DND-41 (cell line): Measurements from ENCODE around the gene SLC37A2.

ENCODE experiments used
- ATAC-seq: fragments of 200-7000 bp; cut with Tn5 transposase; 3 replicates; pipeline ENCODE4 v1.9.1; 2021; ENCODE audit warnings: low read depth; ENCODE audit not compliant: insufficient read depth
- DNase-seq: peaks from one replicate; pipeline ENCODE4 v3.0.0-alpha.2; 2020
- H2AFZ ChIP-seq: 2 replicates; pipeline ENCODE4 v1.6.0; 2012; ENCODE audit warnings: low read depth, low read length
- H3K27ac ChIP-seq: 2 replicates; pipeline ENCODE4 v1.5.1; 2012; ENCODE audit warnings: low read length, inconsistent platforms
- H3K27me3 ChIP-seq: fragments of 200-600 bp; sonication (generic); 2 replicates; pipeline ENCODE4 v1.6.0; 2012; ENCODE audit warnings: low read length, mild to moderate bottlenecking, inconsistent platforms; ENCODE audit not compliant: insufficient read depth, poor library complexity
- H3K36me3 ChIP-seq: 2 replicates; pipeline ENCODE4 v1.5.1; 2012; ENCODE audit warnings: low read length, inconsistent platforms; ENCODE audit not compliant: insufficient read depth
- H3K4me1 ChIP-seq: 2 replicates; pipeline ENCODE4 v1.5.1; 2012; ENCODE audit warnings: mild to moderate bottlenecking, low read length; ENCODE audit not compliant: insufficient read depth
- H3K4me2 ChIP-seq: 2 replicates; pipeline ENCODE4 v1.6.0; 2012; ENCODE audit warnings: mild to moderate bottlenecking, moderate library complexity, low read length, inconsistent platforms; ENCODE audit not compliant: insufficient read depth
- H3K4me3 ChIP-seq, 2 experiments: fragments of 200-600 bp in 1 of 2; shearing (Covaris generic) in 1 of 2; 2 replicates each; pipeline ENCODE4 v1.5.1; 2012 to 2016; ENCODE audit warnings: inconsistent platforms in 2 of 2, low read length in 2 of 2, mild to moderate bottlenecking in 2 of 2, low read depth in 1 of 2, moderate library complexity in 1 of 2
- H3K79me2 ChIP-seq: 2 replicates; pipeline ENCODE4 v1.6.0; 2012; ENCODE audit warnings: low read length, inconsistent platforms; ENCODE audit not compliant: insufficient read depth
- H3K9ac ChIP-seq: 2 replicates; pipeline ENCODE4 v1.6.0; 2012; ENCODE audit warnings: low read depth, mild to moderate bottlenecking, inconsistent platforms, low read length, moderate library complexity
- H3K9me3 ChIP-seq: 2 replicates; pipeline ENCODE4 v1.5.1; 2012; ENCODE audit warnings: low read length, moderate library complexity, mild to moderate bottlenecking, inconsistent platforms; ENCODE audit not compliant: insufficient read depth, severe bottlenecking
- H4K20me1 ChIP-seq: 2 replicates; pipeline ENCODE4 v1.6.0; 2012; ENCODE audit warnings: low read length; ENCODE audit not compliant: insufficient read depth
- EZH2 ChIP-seq: IDR thresholded peaks from 3 replicates; pipeline ENCODE4 v1.6.1; 2012; ENCODE audit warnings: borderline replicate concordance, low read depth, mild to moderate bottlenecking, moderate library complexity, low read length, inconsistent platforms; ENCODE audit not compliant: severe bottlenecking
- TF ChIP-seq, protein P1 (sequence below): IDR thresholded peaks from 2 replicates; pipeline ENCODE4 v1.5.1; 2012; ENCODE audit warnings: borderline replicate concordance, low read length, moderate library complexity, mild to moderate bottlenecking; ENCODE audit not compliant: poor library complexity, severe bottlenecking; ENCODE audit errors: extremely low read depth

SLC37A2 gene

GRCh38 chr11:125124618-125124992 lies 61.5 kb downstream of the SLC37A2 start:
- no peak overlapping the region for H3K4me3 ChIP-seq
- no peaks in the 10 kb centered on the region for H3K79me2 ChIP-seq
- H3K36me3 ChIP-seq: no peaks in the 10 kb centered on the region
- no peak overlapping the region for H2AFZ ChIP-seq
- no peak for ATAC-seq
- H3K9ac ChIP-seq: no peak overlapping the region
- DNase-seq: no peak
- no peaks in the 10 kb centered on the region for H3K4me1 ChIP-seq
- H3K9me3 ChIP-seq: no peaks in the 10 kb centered on the region
- TF ChIP-seq, protein P1, sequence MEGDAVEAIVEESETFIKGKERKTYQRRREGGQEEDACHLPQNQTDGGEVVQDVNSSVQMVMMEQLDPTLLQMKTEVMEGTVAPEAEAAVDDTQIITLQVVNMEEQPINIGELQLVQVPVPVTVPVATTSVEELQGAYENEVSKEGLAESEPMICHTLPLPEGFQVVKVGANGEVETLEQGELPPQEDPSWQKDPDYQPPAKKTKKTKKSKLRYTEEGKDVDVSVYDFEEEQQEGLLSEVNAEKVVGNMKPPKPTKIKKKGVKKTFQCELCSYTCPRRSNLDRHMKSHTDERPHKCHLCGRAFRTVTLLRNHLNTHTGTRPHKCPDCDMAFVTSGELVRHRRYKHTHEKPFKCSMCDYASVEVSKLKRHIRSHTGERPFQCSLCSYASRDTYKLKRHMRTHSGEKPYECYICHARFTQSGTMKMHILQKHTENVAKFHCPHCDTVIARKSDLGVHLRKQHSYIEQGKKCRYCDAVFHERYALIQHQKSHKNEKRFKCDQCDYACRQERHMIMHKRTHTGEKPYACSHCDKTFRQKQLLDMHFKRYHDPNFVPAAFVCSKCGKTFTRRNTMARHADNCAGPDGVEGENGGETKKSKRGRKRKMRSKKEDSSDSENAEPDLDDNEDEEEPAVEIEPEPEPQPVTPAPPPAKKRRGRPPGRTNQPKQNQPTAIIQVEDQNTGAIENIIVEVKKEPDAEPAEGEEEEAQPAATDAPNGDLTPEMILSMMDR: no peak
- TF ChIP-seq EZH2: no peak
- H3K27me3 ChIP-seq: peaks cover 4% of the 10 kb centered on the region
- no peak overlapping the region for H3K4me2 ChIP-seq
- no peak overlapping the region for H3K27ac ChIP-seq
- H4K20me1 ChIP-seq: no peaks in the 10 kb centered on the region

GRCh38 chr11:125128450-125128849 lies 65.3 kb downstream of the SLC37A2 start:
- Histone ChIP-seq H3K27me3 (peaks cover 4% of the 10 kb centered on the region), H3K9me3 (no peaks in the 10 kb centered on the region)
- no peak for DNase-seq

DNA sequence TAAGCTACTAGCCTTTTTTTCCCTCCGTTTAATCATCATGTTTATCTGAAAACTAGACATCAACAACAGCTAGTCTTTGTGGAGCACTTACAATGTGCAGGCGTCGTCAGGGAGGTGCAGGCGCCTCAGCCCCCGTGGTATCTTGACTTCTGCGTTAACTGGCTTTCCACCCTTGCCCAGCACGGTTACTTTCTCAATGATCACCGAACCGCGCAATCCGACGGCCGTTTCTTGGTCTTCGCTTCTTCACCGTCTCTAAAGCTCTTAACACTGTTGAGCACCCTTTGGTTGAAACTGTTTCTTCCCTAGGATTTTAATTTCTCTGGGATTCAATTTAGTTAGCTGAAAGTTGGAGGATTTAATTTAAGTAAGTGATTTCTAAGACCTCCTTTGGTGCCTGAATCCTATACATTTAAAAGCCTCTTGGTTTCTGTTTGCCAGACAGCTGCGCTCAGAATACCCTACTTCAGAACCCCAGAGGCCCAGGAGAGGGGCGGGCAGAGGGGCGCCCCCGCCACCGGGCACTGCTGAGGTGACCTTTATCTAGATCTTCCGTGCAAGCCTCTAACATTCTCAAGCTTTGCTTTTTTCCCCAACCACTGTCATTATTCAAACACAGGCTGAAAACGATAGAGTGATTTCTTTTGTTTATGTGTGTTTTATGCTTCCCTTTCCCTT lies 66.3 kb downstream of the SLC37A2 start:
- no peak overlapping the region for H2AFZ ChIP-seq
- H3K79me2 ChIP-seq: no peaks in the 10 kb centered on the region
- no peak for DNase-seq
- no peak overlapping the region for H3K27ac ChIP-seq
- ATAC-seq: no peak
- no peak overlapping the region for H3K9ac ChIP-seq
- H3K9me3 ChIP-seq: no peaks in the 10 kb centered on the region
- H3K36me3 ChIP-seq: no peaks in the 10 kb centered on the region
- no peak overlapping the region for H3K4me2 ChIP-seq
- H3K27me3 ChIP-seq: peaks cover 12% of the 10 kb centered on the region
- H3K4me1 ChIP-seq: no peaks in the 10 kb centered on the region
- TF ChIP-seq, protein P1: no peak
- no peak for TF ChIP-seq EZH2
- no peak overlapping the region for H3K4me3 ChIP-seq
- no peaks in the 10 kb centered on the region for H4K20me1 ChIP-seq

More at GRCh38 chr11:125128450-125128849, 65.3 kb downstream of the SLC37A2 start:
- Histone ChIP-seq H4K20me1 (no peaks in the 10 kb centered on the region), H3K36me3 (no peaks in the 10 kb centered on the region), H3K4me3 (no peak overlapping the region), H2AFZ (no peak overlapping the region), H3K9ac (no peak overlapping the region), H3K27ac (no peak overlapping the region), H3K79me2 (no peaks in the 10 kb centered on the region), H3K4me2 (no peak overlapping the region), H3K4me1 (no peaks in the 10 kb centered on the region)
- ATAC-seq: no peak
- TF ChIP-seq EZH2: no peak
- TF ChIP-seq, protein P1: no peak
